ENCODE measurements around the gene CD320.
"Not testable (repeated sequence)": the region's sequence is repeated elsewhere in the genome, so short reads cannot be mapped to it uniquely, and the experiment has no call there.

The CD320 gene

GRCh38 chr19:8307965-8308866 lies at the start of gene CD320:
Gene CD320, minus strand, starts transcription at chr19:8308358. Its CDS starts 68 bp downstream, at chr19:8308290.
- DNase-seq: peak; percentile 79

GRCh38 chr19:8357007-8357521 lies 48.9 kb upstream of the CD320 start:
- DNase-seq: no peak

GRCh38 chr19:8355631-8356402 lies 47.7 kb upstream of the CD320 start:
- DNase-seq: no peak

- not testable (repeated sequence) for DNase-seq
Measured at GRCh38 chr19:8352845-8353244, 44.7 kb upstream of the CD320 start.

GRCh38 chr19:8352134-8352827 lies 44.1 kb upstream of the CD320 start:
- no peak for DNase-seq

GRCh38 chr19:8349629-8350372 lies 41.6 kb upstream of the CD320 start:
- not testable (repeated sequence) for DNase-seq

- no peak for DNase-seq
Measured at GRCh38 chr19:8343483-8343844, 35.3 kb upstream of the CD320 start.

- peak; percentile 67 for DNase-seq
Measured at GRCh38 chr19:8342684-8343482, 34.7 kb upstream of the CD320 start, which contains the start of gene KANK3. Gene KANK3, minus strand, starts transcription at chr19:8343262. Its CDS starts 5,434 bp downstream, at chr19:8337828.

- DNase-seq: no peak
Measured at GRCh38 chr19:8342316-8342683, 34.1 kb upstream of the CD320 start.

GRCh38 chr19:8341504-8341903 lies 33.3 kb upstream of the CD320 start:
- DNase-seq: not testable (repeated sequence)

GRCh38 chr19:8340341-8341096 lies 32.4 kb upstream of the CD320 start:
- DNase-seq: no peak

GRCh38 chr19:8338835-8339234 lies 30.7 kb upstream of the CD320 start:
- DNase-seq: no peak

GRCh38 chr19:8337728-8338127 lies 29.6 kb upstream of the CD320 start:
- no peak for DNase-seq

GRCh38 chr19:8336660-8337059 lies 28.5 kb upstream of the CD320 start:
- no peak for DNase-seq

GRCh38 chr19:8336072-8336569 lies 28.0 kb upstream of the CD320 start:
- DNase-seq: no peak

GRCh38 chr19:8335343-8336071 lies 27.3 kb upstream of the CD320 start:
- DNase-seq: no peak

- peak; percentile 26 for DNase-seq
Measured at GRCh38 chr19:8334458-8335342, 26.5 kb upstream of the CD320 start.

- no peak for DNase-seq
Measured at GRCh38 chr19:8333767-8334457, 25.8 kb upstream of the CD320 start.
